OCI-LY7 (cell line): ENCODE results near the gene OR10V1. TPM values are rescaled to one million over a fixed set of nuclear protein-coding genes. Genes with fewer than 3 reads are reported as not detected.

ENCODE experiments used
- BruUV-seq: library from RNA; stranded (reverse); fragments of 400-500 nt; replicated peaks from 2 replicates; lab custom pipeline; 2021; lab: Mats Ljungman, UMichigan
- CTCF ChIA-PET: fragments of 300-600 bp; sonication (Branson Sonifier 250); formaldehyde crosslinking; loops from one replicate; lab custom pipeline; 2022; ENCODE audit warnings: antibody characterized with exemption; ENCODE audit not compliant: unreplicated experiment; lab: Charles Lee
- POLR2A ChIA-PET: fragments of 300-600 bp; sonication (Branson Sonifier 250); formaldehyde crosslinking; loops from one replicate; lab custom pipeline; 2022; ENCODE audit warnings: antibody characterized with exemption; lab: Charles Lee
- DNase-seq: peaks from one replicate; pipeline ENCODE4 v3.0.0-alpha.2; 2015; ENCODE audit warnings: low spot score
- H2AFZ ChIP-seq: fragments of 200-600 bp; sonication (generic), shearing (Covaris generic); 2 replicates; pipeline ENCODE4 v1.6.1; 2014; ENCODE audit warnings: mild to moderate bottlenecking, antibody characterized with exemption, low read length, moderate library complexity
- H3K27ac ChIP-seq: fragments of 200-600 bp; sonication (generic); 2 replicates; pipeline ENCODE4 v1.5.1; 2014; ENCODE audit warnings: mixed run types, low read depth, mild to moderate bottlenecking, moderate library complexity, low read length, inconsistent platforms; ENCODE audit not compliant: poor library complexity, severe bottlenecking
- H3K36me3 ChIP-seq: fragments of 200-600 bp; sonication (generic); 2 replicates; pipeline ENCODE4 v1.6.1; 2014; ENCODE audit warnings: mild to moderate bottlenecking, antibody characterized with exemption, low read length, moderate library complexity, mixed read lengths; ENCODE audit not compliant: insufficient read depth
- H3K4me1 ChIP-seq: fragments of 200-600 bp; sonication (generic); 2 replicates; pipeline ENCODE4 v1.5.1; 2014; ENCODE audit warnings: mild to moderate bottlenecking, low read length; ENCODE audit not compliant: insufficient read depth, poor library complexity, severe bottlenecking
- H3K4me2 ChIP-seq: fragments of 200-600 bp; sonication (generic); 2 replicates; pipeline ENCODE4 v1.6.1; 2014; ENCODE audit warnings: mild to moderate bottlenecking, low read length
- H3K4me3 ChIP-seq: fragments of 200-600 bp; sonication (generic); 2 replicates; pipeline ENCODE4 v1.5.1; 2014; ENCODE audit warnings: mild to moderate bottlenecking, low read depth, low read length; ENCODE audit not compliant: poor library complexity, severe bottlenecking
- H3K79me2 ChIP-seq: fragments of 200-600 bp; sonication (generic); 2 replicates; pipeline ENCODE4 v1.6.1; 2016; ENCODE audit warnings: low read depth, mild to moderate bottlenecking, low read length, moderate library complexity, mixed read lengths; ENCODE audit not compliant: insufficient read depth
- H3K9me2 ChIP-seq: fragments of 200-600 bp; sonication (generic); 2 replicates; pipeline ENCODE4 v1.6.1; 2016; ENCODE audit warnings: mild to moderate bottlenecking, low read length, mixed read lengths; ENCODE audit not compliant: insufficient read depth
- H3K9me3 ChIP-seq: fragments of 200-600 bp; sonication (generic); 2 replicates; pipeline ENCODE4 v1.6.1; 2014; ENCODE audit warnings: mild to moderate bottlenecking, mixed run types, low read length, mixed read lengths
- H4K20me1 ChIP-seq: fragments of 200-600 bp; sonication (generic); 2 replicates; pipeline ENCODE4 v1.6.1; 2014; ENCODE audit warnings: mild to moderate bottlenecking, antibody characterized with exemption, low read length, moderate library complexity, mixed read lengths; ENCODE audit not compliant: insufficient read depth
- EZH2phosphoT487 ChIP-seq: fragments of 200-600 bp; sonication (generic); IDR thresholded peaks from 2 replicates; pipeline ENCODE4 v1.6.1; 2018; ENCODE audit warnings: low read depth, borderline replicate concordance, mild to moderate bottlenecking, mixed run types, antibody characterized with exemption, low read length, moderate library complexity, mixed read lengths
- intact Hi-C: fragments of 100-400 bp; cut with micrococcal nuclease; formaldehyde crosslinking; loops from one replicate; pipeline ENCODE4 v1.10.0; 2022; ENCODE audit not compliant: unreplicated experiment
- total RNA-seq, 2 experiments: library from RNA; depleted of rRNA in 1 of 2; stranded (reverse); fragments of >200 nt in 1 of 2; shearing (Covaris generic) in 1 of 2; gene quantifications; 2 replicates each; pipeline ENCODE4 v1.2.3, GENCODE V29; 2014 to 2022
- TF ChIP-seq, protein P1 (sequence below): fragments of 200-600 bp; sonication (generic); conservative IDR thresholded peaks from 2 replicates; pipeline ENCODE4 v1.5.1; 2014; ENCODE audit warnings: mild to moderate bottlenecking, antibody characterized with exemption, low read length, moderate library complexity, mixed read lengths

Gene OR10V1
- total RNA-seq, 2 experiments from 2014 or later = not detected

GRCh38 chr11:59730896-59731565 is 17.4 kb upstream of the OR10V1 start:
- no peak for TF ChIP-seq EZH2phosphoT487
- TF ChIP-seq, protein P1, sequence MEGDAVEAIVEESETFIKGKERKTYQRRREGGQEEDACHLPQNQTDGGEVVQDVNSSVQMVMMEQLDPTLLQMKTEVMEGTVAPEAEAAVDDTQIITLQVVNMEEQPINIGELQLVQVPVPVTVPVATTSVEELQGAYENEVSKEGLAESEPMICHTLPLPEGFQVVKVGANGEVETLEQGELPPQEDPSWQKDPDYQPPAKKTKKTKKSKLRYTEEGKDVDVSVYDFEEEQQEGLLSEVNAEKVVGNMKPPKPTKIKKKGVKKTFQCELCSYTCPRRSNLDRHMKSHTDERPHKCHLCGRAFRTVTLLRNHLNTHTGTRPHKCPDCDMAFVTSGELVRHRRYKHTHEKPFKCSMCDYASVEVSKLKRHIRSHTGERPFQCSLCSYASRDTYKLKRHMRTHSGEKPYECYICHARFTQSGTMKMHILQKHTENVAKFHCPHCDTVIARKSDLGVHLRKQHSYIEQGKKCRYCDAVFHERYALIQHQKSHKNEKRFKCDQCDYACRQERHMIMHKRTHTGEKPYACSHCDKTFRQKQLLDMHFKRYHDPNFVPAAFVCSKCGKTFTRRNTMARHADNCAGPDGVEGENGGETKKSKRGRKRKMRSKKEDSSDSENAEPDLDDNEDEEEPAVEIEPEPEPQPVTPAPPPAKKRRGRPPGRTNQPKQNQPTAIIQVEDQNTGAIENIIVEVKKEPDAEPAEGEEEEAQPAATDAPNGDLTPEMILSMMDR = no peak
- BruUV-seq = no TSS peak
- intact Hi-C loops = no loop called here
- Histone ChIP-seq H4K20me1 (no peaks in the 10 kb centered on the region), H3K79me2 (no peaks in the 10 kb centered on the region), H3K36me3 (no peaks in the 10 kb centered on the region), H2AFZ (no peak overlapping the region), H3K9me3 (no peaks in the 10 kb centered on the region), H3K4me2 (no peak overlapping the region), H3K9me2 (no peaks in the 10 kb centered on the region), H3K4me3 (no peak overlapping the region), H3K27ac (no peak overlapping the region), H3K4me1 (no peaks in the 10 kb centered on the region)
- no peak for DNase-seq
- ChIA-PET POLR2A (interaction anchor here (1.0 kb wide), 1 partner anchor 13 kb away, joined by 4 read pairs; no protein-coding TSS in a partner anchor), CTCF (no interaction called here)

- ChIA-PET POLR2A (interaction anchor here (0.6 kb wide), 1 partner anchor 1039 kb away, joined by 4 read pairs; no protein-coding TSS in a partner anchor), CTCF (no interaction called here)
- no peaks in the 10 kb centered on the region for H3K36me3 ChIP-seq
- H4K20me1 ChIP-seq = no peaks in the 10 kb centered on the region
- H3K79me2 ChIP-seq = no peaks in the 10 kb centered on the region
- intact Hi-C loops = no loop called here
- H3K9me3 ChIP-seq = no peaks in the 10 kb centered on the region
- TF ChIP-seq, protein P1 = no peak
- TF ChIP-seq EZH2phosphoT487 = no peak
- no TSS peak for BruUV-seq
- no peak overlapping the region for H3K27ac ChIP-seq
- no peak overlapping the region for H2AFZ ChIP-seq
- DNase-seq = no peak
- no peaks in the 10 kb centered on the region for H3K9me2 ChIP-seq
- H3K4me3 ChIP-seq = no peak overlapping the region
- H3K4me1 ChIP-seq = no peaks in the 10 kb centered on the region
- H3K4me2 ChIP-seq = no peak overlapping the region
Measured at GRCh38 chr11:59729834-59730233, 16.2 kb upstream of the OR10V1 start.

GRCh38 chr11:59728913-59729312 is 15.3 kb upstream of the OR10V1 start:
- Histone ChIP-seq H4K20me1 (no peaks in the 10 kb centered on the region), H3K79me2 (no peaks in the 10 kb centered on the region), H3K4me1 (no peaks in the 10 kb centered on the region), H3K27ac (no peak overlapping the region), H2AFZ (no peak overlapping the region), H3K9me3 (no peaks in the 10 kb centered on the region), H3K4me3 (no peak overlapping the region), H3K36me3 (no peaks in the 10 kb centered on the region), H3K4me2 (no peak overlapping the region), H3K9me2 (no peaks in the 10 kb centered on the region)
- no TSS peak for BruUV-seq
- intact Hi-C loops = no loop called here
- no peak for DNase-seq
- TF ChIP-seq EZH2phosphoT487 = no peak
- TF ChIP-seq, protein P1 = no peak
- CTCF ChIA-PET = no interaction called here
- POLR2A ChIA-PET = interaction anchor here (0.5 kb wide), 1 partner anchor 111 kb away, joined by 3 read pairs; no protein-coding TSS in a partner anchor
